ENCODE data around the gene EXD2.
"Not testable (repeated sequence)": the region's sequence is repeated elsewhere in the genome, so short reads cannot be mapped to it uniquely, and the experiment has no call there.

EXD2 gene

DNA sequence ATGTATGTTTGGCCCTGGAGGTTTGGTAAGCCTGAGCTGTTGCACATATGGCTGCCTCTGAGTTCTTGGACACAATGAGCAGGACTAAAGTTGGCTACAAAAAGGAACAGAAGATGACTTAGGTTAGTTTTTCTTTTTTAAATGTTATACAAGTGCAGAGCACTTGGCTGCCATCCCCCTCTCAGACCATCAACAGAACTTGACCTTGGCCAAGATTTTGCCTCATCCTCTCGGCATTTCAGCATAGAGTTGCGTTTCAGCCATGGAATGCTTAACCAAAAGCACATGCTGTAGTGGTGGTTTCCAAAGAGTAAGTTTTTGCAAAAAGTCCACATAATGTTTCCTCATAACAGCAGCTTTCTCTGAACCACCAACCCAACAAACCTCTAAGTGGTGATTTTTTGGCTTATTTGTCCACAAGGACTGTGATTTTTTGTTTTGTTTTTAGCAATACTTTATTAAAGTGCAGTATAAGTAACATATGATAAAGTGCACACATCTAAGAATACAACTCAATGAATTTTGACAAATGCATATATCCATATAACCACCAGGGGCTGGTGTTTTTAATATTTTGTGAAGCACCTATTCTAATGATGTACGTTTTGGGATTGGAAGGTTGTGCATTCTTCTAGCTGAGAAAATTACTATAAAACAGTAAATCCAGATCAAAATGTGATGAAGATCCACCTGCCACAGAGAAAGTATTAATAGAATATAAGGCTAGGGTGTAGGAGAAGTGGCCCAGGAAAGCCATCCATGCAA lies 56.6 kb downstream of the EXD2 start:
- peak; percentile 21 for DNase-seq (ENCODE audit: low spot score)

DNA sequence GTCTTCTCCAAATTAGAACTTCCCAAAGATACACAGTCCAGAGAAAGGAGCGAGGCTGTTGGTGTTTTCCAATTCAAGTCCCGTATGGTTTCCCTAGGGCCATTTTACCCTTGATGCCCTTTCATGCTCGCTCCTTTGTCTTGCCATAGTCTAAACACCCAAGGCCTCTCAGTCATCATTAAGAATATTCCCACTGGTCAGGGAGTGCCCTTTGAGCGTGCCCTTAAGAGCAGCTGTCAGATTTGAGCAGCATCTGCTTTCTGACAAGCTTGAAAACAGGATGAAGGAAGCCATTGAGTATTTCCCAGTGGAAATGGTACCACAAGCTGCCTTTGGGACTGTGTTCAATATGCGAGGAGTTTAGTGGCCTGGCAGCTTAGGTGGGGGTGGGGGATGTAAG lies 58.3 kb downstream of the EXD2 start:
- DNase-seq (ENCODE audit: low spot score): no peak

DNA sequence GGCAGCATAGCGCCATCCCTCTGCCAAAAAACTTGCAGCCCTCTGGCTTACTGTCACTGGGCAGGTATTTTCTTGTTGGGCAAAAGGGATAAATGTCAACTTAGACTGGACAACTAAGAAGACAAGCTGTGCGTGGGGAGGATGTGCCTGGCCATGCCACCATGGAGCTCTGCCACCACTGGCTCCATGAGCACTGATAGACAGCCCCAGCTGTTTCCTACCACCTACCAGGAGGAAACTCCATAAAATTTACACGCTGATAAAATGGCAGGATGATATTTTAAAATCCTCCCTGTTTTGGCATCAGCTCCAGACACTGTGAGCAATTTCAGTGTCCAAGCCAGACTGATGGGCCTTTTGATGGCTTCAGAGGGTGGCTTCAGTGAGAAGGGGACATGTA lies 61.6 kb downstream of the EXD2 start:
- no peak for DNase-seq (ENCODE audit: low spot score)

DNA sequence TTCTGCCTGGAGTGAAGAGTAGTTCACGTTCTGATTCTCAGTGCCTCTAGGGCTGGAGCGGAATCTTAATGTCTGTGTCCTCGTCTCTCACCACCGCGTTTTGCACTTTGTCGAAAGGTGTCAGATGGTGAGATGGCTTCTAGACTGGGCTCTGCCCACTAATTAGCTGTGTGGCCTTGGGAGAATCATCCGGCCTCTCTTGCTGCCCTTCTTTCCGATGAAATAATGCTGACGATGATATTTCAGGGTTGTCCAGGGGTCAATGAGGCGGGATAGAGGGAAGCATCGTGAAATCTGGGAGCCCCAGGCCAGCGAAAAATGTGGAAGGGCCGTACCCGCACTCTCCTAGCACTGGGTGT lies 67.8 kb downstream of the EXD2 start:
- DNase-seq (ENCODE audit: low spot score): no peak

DNA sequence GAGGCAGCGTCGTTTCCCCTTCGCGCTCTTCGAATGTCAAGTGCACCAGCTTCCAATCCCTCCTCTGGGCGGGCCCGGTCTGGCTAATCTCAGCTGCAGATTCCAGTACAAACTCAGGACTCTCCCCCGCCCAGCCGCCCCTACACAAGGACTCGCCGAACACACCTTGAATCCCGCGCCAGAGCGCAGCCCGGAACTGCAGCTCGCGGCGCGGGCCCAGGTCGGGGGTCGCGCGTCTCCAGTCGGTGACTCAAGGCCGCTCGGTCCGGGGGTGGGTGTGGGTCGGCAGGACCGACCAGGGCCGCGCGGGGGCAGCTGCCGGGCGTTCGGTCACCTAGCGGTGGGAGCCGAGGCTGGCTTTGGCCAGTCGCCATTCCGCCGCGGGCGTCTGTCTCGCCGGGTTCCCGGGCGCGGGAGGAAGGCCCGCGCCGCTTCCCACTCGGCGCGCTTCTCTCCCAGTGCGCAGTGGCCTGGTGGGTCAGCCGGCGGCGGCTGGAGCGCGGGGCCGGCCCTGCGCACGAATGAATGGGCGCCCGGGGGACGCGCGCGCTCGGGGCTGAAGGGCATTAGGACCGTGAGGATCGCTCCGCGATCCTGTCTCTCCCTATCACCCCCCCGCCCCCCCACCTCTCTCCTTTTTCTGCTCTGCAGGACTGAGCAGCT lies 68.4 kb downstream of the EXD2 start, which contains the start of gene GALNT16:
Gene GALNT16, plus strand, starts transcription at position 632 of the 663 bp plus-strand sequence. CDS start 133 bp downstream, outside the sequence.
- no peak for DNase-seq (ENCODE audit: low spot score)

DNA sequence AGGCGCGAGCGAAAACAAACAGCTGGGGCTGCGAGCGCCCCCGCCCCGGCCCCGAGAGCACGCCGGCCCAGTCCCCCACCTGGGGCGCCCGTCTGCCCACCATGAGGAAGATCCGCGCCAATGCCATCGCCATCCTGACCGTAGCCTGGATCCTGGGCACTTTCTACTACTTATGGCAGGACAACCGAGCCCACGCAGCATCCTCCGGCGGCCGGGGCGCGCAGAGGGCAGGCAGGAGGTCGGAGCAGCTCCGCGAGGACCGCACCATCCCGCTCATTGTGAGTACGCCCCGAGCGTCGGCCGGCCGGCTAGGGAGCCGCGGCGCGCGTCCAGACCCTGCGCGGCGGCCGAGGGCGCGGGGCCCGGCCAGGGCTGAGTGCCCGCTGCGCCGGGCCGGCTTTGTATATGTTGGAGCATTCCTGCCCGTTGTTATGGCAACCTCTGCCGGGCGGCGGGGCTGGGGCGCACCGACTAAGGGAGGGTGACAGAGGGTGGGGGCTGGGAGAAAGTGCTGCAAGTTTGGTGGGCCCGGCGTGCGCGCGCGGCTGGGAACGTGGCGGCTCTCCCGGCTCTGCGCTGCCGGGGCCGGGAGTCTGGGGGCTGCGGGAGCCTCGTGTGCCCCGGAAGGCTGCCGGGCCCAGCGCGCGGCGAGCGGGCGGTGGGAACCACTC lies 69.0 kb downstream of the EXD2 start:
- DNase-seq (ENCODE audit: low spot score): no peak

DNA sequence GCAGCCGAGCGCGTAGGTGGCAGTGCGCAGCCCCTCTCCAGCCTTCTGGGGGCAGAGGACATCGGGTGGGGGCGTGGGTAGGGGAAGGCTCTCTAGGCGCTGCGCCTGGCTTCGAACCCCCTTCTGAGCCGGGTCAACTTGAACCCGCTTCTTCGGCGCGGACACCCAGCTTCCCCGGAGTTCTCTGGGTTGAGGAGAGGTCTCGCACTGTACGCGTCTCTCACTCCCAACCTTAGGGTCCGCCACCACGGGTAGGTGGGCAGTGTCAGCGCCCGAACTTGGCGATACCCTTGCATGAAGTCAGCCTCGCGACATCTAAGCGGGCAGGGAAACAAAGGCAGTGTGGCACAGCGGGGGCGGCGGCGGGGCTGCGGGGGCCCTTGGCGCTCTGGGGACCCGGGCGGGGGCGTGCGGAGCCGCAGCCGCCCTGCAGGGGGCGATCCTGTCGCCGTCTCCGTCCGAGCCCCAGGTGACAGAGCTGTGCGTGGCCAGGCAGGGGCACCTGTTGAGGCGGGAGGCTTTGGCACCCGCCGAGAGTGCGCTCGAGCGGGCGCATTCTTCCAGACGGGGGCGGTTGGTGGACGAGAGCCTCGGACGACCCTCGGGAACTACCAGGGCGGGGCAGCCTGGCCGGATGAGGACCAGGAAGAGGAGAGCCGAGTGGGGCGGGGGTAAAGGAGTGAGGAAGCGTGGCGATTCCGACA lies 69.7 kb downstream of the EXD2 start:
- DNase-seq (ENCODE audit: low spot score): peak; percentile 36

DNA sequence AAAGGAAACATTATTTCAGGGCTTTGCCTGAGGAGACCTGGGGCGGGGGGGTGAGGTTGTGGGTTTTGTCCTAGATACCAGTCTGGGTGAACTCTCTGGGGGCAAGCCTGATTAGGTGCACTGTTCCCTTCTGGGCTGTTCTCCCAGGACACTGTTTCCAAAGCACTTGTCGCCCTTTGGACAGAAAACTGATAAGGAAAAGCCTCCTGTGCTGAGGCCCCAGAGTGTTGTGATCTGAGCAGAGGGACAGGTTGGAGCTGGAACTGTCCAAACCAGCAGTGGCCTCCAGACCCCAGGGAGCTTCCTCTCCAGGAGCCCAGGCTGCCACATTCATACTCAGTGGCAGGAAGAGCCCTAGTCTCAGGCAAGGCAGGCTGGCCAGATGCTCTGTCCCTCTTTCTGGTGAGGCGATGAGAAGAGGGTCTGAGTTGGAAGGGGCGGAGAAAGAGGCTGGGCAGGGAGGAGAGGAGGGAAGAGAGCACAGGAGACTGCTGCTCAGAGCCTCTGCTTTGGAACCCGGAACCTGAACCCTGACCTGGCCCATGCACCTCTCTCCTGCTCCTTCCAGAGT lies 70.5 kb downstream of the EXD2 start:
- no peak for DNase-seq (ENCODE audit: low spot score)

DNA sequence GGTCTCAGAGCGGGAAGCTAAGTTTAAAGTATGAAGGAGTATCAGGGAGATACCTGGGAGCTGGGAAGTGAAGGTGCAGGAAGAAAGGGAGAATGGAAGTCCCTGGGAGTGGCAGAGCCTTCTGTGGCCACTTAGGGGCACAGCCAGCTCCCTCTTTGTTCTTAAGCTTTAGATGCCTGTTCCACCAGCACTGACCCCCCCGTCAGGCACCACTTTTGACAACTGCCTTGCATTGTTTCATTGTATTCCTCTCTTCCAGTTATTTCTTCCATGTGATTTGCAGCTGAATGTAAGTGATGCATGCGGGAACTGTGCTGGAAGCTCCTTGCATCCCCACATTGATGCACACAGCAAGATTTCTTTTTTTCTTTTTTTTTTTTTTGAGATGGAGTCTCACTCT lies 71.2 kb downstream of the EXD2 start:
- DNase-seq (ENCODE audit: low spot score): no peak

DNA sequence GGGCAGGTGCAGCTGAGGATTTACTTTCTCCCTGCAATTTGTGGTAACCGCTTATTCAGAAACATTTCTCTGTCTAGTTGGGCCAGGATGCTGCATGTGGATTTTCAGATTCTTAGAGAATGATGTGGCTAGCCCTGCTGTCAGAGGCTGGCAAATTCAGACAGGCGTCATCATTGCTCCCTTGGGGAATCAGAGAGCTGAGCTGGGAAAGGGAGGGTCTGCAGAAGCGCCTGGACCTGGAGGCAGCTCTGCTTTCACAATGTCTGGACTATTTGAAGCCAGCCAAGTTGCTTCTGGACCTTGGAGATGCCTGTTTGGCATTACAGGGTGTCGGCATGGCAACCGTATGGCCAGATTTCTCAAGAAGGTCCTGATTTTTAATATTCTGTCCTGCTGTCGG lies 72.1 kb downstream of the EXD2 start:
- no peak for DNase-seq (ENCODE audit: low spot score)

DNA sequence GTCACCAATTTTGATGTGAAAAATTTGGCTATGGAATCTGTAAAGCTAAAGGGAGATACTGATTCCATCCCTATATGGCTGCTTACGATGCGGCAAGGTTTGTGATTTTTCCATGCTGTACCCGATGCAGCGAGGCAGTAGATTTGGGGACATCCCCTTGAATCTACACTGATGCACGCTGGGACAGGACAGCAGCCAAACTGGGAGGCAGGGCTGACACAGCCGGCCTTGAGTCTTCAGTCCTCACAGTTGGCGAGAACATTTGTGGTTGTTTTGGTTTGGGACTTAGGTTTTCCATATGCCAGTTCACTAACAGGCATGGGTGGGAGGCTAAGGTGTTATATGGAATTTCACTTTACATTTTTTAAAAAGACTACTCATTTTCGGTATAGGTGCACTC lies 72.5 kb downstream of the EXD2 start:
- no peak for DNase-seq (ENCODE audit: low spot score)

DNA sequence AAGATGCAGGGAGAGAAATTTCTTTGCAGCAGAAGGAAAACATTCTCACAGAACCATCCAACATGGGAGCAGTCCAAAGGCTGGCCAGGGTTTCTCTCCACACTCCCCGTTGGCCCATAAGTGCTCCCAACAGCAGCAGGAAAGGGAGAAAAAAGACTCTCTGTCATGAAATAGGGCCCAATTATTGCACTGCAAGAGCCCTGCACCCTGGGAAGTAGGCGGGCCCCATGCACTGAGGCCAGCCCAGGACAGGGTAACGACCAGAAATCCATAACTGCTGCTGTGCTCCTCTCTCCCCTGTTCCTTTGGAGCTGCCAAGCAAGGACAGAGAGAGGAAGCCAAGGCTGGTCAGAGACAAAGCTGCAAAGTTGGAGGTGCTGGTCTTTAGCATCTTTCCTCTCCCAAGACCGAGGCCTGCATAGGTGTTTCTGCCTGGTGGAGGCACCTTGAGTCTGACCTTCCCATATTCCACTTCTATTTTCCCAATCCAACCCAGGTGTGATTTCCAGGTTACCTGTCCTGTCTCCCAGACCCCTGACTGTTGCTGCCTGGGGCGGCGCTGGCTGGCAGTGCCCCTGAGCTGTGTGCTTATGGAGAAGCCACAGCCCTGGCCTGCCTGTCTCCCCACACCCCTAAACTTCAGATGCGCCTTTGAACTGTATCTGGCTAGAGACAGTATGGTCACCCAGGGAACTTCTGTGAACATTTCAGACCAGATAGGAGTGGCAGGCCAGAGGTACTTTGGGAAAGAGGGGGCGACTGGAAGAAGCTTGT lies 75.5 kb downstream of the EXD2 start:
- no peak for DNase-seq (ENCODE audit: low spot score)

DNA sequence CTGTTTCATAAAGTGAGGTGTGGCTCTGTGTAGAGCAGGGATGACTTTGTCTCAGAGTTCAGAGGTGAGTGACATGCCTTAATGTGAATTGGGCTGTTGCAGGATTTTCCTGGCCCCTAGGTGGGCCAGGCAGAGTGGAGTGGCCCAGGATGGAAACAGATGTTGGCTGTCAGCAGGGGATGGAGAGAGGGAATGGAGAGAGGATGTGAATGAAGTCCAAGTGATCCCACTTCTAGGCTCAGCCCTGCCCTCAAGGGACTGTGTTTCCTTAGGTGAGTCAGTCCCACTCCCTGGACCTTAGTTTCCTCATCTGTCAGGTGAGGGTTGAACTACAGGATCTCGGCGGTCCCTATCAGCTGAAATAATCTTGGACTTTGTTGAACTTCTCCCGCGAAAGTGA lies 76.2 kb downstream of the EXD2 start:
- DNase-seq (ENCODE audit: low spot score): no peak

DNA sequence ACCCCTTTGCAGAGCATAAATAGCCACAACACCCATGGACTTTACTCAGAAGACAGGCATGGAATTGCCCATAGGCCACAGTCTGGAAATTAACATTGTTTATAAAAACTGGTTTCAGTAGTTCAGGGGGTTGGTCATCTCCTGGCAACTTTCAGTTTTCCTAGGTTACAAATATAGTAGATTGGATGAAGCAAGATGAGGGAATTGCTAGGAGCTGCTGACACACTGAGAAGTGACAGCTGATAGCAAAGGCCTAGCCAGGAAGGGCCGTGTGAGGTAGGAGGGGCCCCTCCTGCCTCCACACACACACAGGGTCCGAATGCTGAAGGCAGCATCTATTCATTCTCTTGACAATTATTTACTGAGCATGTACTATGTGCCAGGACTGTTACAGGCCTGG lies 76.9 kb downstream of the EXD2 start:
- DNase-seq (ENCODE audit: low spot score): no peak

DNA sequence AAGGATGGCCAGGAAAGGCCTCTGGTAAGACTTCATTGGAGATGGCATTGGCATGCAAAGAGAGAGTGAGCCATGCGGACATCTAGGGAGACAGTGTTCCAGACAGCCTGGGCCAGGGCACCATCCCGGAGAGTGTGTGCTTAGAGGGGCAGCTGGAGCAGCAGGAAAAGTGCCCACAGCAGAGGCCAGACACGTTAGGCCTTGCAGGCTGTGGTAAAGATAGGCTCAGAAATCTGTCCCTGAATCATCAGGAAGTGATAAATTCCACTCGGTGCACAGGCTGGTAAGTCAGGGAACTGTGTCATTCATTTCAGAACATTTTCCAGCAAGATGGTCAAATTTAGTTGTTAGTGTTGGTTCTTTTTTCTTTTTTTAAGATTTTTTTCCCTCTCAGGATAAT lies 77.5 kb downstream of the EXD2 start:
- DNase-seq (ENCODE audit: low spot score): no peak

DNA sequence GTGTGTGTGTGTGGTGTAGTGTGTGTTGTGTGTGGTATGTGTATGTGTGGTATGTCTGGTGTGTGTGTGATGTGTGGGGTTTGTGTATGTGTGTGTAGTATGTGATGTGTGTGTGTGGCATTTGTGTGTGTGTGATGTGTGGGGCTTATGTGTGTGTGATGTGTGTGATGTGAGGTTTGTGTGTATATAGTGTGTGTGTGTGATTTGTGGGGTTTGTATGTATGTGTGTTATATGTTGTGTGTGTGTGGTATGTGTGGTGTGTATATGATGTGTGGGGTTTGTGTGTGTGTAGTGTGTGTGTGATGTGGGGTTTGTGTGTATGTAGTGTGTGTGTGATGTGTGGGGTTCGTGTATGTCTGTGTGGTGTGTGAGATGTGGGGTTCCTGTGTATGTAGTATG lies 78.1 kb downstream of the EXD2 start:
- no peak for DNase-seq (ENCODE audit: low spot score)

DNA sequence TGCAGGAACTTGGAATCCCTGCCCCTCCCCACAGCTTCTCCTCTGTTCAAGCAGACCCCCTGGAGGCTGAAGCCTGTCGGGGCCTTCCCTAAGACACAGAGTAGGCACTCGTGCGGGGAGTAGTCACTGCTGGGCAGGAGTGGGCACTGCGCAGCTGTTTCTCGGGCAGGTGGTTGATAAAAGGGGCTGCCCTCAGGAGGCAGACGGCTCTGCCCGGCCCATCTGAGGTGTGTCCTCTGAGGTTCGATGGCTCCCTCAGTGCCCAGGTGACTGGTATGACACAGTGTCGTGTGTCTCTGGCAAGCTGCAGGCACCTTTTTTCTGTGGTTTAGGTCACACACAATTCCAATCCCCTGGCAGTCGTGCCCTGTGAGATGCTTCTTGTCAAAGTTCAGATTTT lies 78.8 kb downstream of the EXD2 start:
- DNase-seq (ENCODE audit: low spot score): no peak

DNA sequence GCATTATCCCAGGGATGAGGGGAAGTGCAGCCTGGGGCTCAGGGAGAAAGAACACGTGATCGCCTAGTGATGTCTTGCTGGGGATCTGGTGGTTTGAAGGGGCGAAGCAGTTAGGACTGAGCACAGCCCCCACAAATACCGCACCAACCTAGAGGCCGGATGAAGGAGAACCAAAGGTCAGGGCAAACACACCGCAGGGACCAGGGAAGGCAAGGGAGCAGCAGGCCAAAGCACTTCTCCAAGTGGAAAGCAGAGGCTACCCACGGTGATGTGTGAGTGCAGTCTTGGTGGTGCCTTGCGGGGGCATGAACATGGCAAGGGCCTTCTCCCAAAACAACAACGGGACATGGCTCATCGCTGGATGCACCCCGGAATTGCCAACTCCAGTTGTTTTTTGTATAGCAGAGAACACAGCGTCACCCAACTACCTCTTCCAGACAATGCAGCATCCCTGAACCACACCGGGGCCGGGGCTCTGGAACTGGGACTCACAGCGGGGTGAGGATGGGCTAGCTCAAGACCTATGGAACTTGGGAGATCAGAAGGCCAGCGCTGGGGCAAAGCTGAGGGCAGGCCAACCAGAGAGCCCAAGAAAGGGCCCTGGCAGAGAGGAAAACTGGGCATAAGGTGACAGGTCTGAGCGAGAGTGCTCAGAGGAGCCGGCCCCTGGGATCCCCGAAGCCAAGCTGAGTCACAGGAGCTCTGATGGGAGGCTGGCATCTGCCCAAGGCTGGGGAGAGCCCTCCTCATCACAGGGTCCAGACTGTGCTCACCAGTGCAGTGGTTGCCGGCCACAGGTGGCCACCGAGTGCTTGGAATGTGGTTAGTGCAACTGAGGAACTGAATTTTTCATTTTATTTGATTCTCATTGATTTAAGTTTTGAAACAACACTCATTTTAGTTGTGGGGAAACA lies 79.8 kb downstream of the EXD2 start:
- DNase-seq (ENCODE audit: low spot score): no peak

DNA sequence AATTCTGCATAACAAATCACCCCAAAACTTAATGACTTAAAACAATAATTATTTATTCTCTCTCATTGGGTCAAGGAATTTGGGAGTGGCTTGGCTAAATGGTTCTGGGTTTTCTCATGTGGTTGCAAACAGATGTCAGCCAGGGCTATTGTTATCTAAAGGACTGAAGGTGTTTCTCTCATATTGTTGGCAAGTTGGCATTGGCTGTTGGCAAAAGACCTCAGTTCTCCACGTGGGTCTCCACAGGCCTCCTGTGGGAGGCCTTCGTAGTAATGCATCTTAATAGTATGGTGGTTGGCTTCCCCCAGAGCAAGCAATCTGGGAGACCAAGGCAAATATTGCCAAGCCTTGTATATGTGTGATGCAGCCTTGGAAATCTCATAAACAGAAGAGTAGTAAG lies 83.0 kb downstream of the EXD2 start:
- DNase-seq (ENCODE audit: low spot score): no peak

DNA sequence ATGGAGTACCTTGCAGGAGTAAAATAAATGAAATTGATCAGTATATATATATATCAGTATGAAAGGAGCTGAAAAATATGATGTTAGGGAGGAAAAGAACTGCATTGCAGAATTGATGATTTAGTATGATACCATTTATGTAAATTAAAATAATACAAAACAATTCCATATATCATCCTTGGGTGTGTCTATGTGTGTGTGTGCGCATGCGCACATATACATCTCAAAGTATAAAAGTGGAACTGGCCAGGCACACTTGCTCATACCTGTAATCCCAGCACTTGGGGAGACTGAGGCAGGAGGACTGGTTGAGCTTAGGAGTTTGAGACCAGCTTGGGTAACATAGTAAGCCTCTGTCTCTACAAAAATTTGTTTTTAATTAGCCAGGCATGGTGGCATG lies 84.0 kb downstream of the EXD2 start:
- no peak for DNase-seq (ENCODE audit: low spot score)

DNA sequence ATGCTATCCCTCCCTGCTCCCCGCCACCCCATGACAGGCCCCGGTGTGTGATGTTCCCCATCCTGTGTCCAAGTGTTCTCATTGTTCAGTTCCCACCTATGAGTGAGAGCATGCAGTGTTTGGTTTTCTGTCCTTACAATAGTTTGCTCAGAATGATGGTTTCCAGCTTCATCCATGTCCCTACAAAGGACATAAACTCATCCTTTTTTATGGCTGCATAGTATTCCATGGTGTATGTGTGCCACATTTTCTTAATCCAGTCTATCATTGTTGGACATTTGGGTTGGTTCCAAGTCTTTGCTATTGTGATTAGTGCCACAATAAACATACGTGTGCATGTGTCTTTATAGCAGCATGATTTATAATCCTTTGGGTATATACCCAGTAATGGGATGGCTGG lies 86.1 kb downstream of the EXD2 start:
- DNase-seq (ENCODE audit: low spot score): not testable (repeated sequence)
